Inflammatory macrophage (primary cell): ENCODE data around the gene PAN2.

Experiments used
- DNase-seq, 2 donors: peaks; one replicate each; pipeline ENCODE4 v3.0.0-alpha.2; 2020 to 2022

PAN2 gene

GRCh38 chr12:56266693-56267442 is 66.9 kb downstream of the PAN2 start, which contains the start of gene COQ10A:
TSS of gene COQ10A (plus strand) at chr12:56266942. CDS start at chr12:56267119, 177 bp downstream.
- peak; percentile 68 to 74 for DNase-seq
